HCT116 (cell line): ENCODE measurements around the gene IFIT3. TPM values are rescaled to one million over a fixed set of nuclear protein-coding genes. Genes with fewer than 3 reads are reported as not detected.

Source experiments
- ATAC-seq: fragments of 200-7000 bp; cut with Tn5 transposase; 2 replicates; pipeline ENCODE4 v1.9.1; 2020; ENCODE audit warnings: mild to moderate bottlenecking, moderate library complexity
- BruUV-seq: library from RNA; stranded (reverse); fragments of 400-500 nt; replicated peaks from 2 replicates; lab custom pipeline; 2021; lab: Mats Ljungman, UMichigan
- CTCF ChIA-PET: fragments of 300-600 bp; sonication (Branson Sonifier 250); formaldehyde crosslinking; loops from one replicate; lab custom pipeline; 2021; ENCODE audit warnings: antibody characterized with exemption; lab: Charles Lee
- POLR2A ChIA-PET: fragments of 300-600, 350-600 bp; sonication (Branson Sonifier 250); formaldehyde crosslinking; loops from one replicate; lab custom pipeline; 2021; ENCODE audit warnings: antibody characterized with exemption; lab: Charles Lee
- RAD21 ChIA-PET, 2 experiments: fragments of 300-600 bp; sonication (Branson Sonifier 250); formaldehyde crosslinking; loops; one replicate each; lab custom pipeline; 2023; ENCODE audit warnings: low total read pairs in 2 of 2; ENCODE audit not compliant: uncharacterized antibody in 2 of 2, unreplicated experiment in 2 of 2, low non-redundant PET in 1 of 2; lab: Charles Lee
- DNase-seq: peaks from one replicate; pipeline ENCODE4 v3.0.0-alpha.2; 2010; ENCODE audit warnings: low read depth, low spot score
- H2AFZ ChIP-seq: fragments of 200-600 bp; shearing (Covaris generic), sonication (generic); 2 replicates; pipeline ENCODE4 v1.6.1; 2017; ENCODE audit warnings: low read depth, mixed run types, mixed read lengths, antibody characterized with exemption, low read length; ENCODE audit not compliant: poor library complexity, severe bottlenecking
- H3K27ac ChIP-seq: 2 replicates; pipeline ENCODE4 v1.5.1; 2012; ENCODE audit warnings: low read depth, low read length
- H3K27me3 ChIP-seq: fragments of 200-600 bp; sonication (generic); 2 replicates; pipeline ENCODE4 v1.6.1; 2016; ENCODE audit warnings: mixed run types, low read length, mixed read lengths; ENCODE audit not compliant: insufficient read depth
- H3K36me3 ChIP-seq, 2 experiments: fragments of 200-500 bp in 1 of 2; fragments of 200-600 bp in 1 of 2; sonication (Bioruptor generic) in 1 of 2; sonication (generic) in 1 of 2; 2 replicates each; pipeline versions ENCODE4 v1.5.1 to v1.6.1; 2014 to 2016; ENCODE audit warnings: low read length in 2 of 2, inconsistent platforms in 1 of 2, mixed read lengths in 1 of 2, mixed run types in 1 of 2; ENCODE audit not compliant: insufficient read depth in 2 of 2, control insufficient read depth in 1 of 2
- H3K4me1 ChIP-seq, 2 experiments: fragments of 200-600 bp in 1 of 2; sonication (generic) in 1 of 2; 2 replicates each; pipeline versions ENCODE4 v1.5.1 to v1.6.1; 2012 to 2017; ENCODE audit warnings: low read length in 2 of 2, inconsistent platforms in 1 of 2, mild to moderate bottlenecking in 1 of 2, mixed read lengths in 1 of 2, mixed run types in 1 of 2, moderate library complexity in 1 of 2; ENCODE audit not compliant: insufficient read depth in 2 of 2, control insufficient read depth in 1 of 2
- H3K4me2 ChIP-seq: fragments of 200-600 bp; sonication (generic); 2 replicates; pipeline ENCODE4 v1.6.1; 2017; ENCODE audit warnings: mixed run types, low read length, mixed read lengths
- H3K4me3 ChIP-seq, 2 experiments: fragments of 200-600 bp in 1 of 2; sonication (generic) in 1 of 2; replicated peaks in 1 of 2; 2 replicates each; pipeline ENCODE4 v1.5.1; 2011 to 2016; ENCODE audit warnings: low read length in 2 of 2, control low read depth in 1 of 2, low read depth in 1 of 2, mild to moderate bottlenecking in 1 of 2, mixed read lengths in 1 of 2, mixed run types in 1 of 2
- H3K79me2 ChIP-seq: fragments of 200-600 bp; sonication (generic); 2 replicates; pipeline ENCODE4 v1.6.1; 2017; ENCODE audit warnings: mild to moderate bottlenecking, mixed run types, low read length, moderate library complexity, mixed read lengths; ENCODE audit not compliant: insufficient read depth
- H3K9ac ChIP-seq: fragments of 200-600 bp; sonication (generic); 2 replicates; pipeline ENCODE4 v1.6.1; 2016; ENCODE audit warnings: low read length, mixed read lengths
- H3K9me2 ChIP-seq: fragments of 200-600 bp; sonication (generic), shearing (Covaris generic); 2 replicates; pipeline ENCODE4 v1.6.1; 2017; ENCODE audit warnings: mixed run types, mild to moderate bottlenecking, moderate library complexity; ENCODE audit not compliant: insufficient read depth
- H3K9me3 ChIP-seq, 2 experiments: fragments of 200-500 bp in 1 of 2; fragments of 200-600 bp in 1 of 2; sonication (Bioruptor generic) in 1 of 2; sonication (generic) in 1 of 2; 2 replicates each; pipeline ENCODE4 v1.6.1; 2014 to 2017; ENCODE audit warnings: low read length in 2 of 2, mixed read lengths in 2 of 2, inconsistent platforms in 1 of 2, low read depth in 1 of 2, mild to moderate bottlenecking in 1 of 2, mixed run types in 1 of 2, moderate library complexity in 1 of 2; ENCODE audit not compliant: control insufficient read depth in 1 of 2, insufficient read depth in 1 of 2
- H4K20me1 ChIP-seq: fragments of 200-600 bp; sonication (generic), shearing (Covaris generic); 2 replicates; pipeline ENCODE4 v1.6.1; 2017; ENCODE audit warnings: mixed run types, mild to moderate bottlenecking, moderate library complexity; ENCODE audit not compliant: insufficient read depth
- CBX3 ChIP-seq: IDR thresholded peaks from 2 replicates; pipeline ENCODE4 v1.6.1; 2012; ENCODE audit warnings: low read depth
- CEBPB ChIP-seq: IDR thresholded peaks from 2 replicates; pipeline ENCODE4 v1.6.1; 2012; ENCODE audit warnings: low read depth
- CTCF ChIP-seq, 3 experiments: fragments of 200-600 bp in 1 of 3; sonication (generic) in 1 of 3; IDR thresholded peaks in 2 of 3; conservative IDR thresholded peaks in 1 of 3; 2 replicates each; pipeline ENCODE4 v1.5.1; 2012 to 2017; ENCODE audit warnings: low read depth in 2 of 3, low read length in 2 of 3, antibody characterized with exemption in 1 of 3, borderline replicate concordance in 1 of 3, control low read depth in 1 of 3, mild to moderate bottlenecking in 1 of 3, mixed read lengths in 1 of 3, mixed run types in 1 of 3, moderate library complexity in 1 of 3; ENCODE audit not compliant: insufficient read depth in 1 of 3
- EGR1 ChIP-seq: IDR thresholded peaks from 2 replicates; pipeline ENCODE4 v1.6.1; 2012; ENCODE audit warnings: low read depth
- ELF1 ChIP-seq: IDR thresholded peaks from 2 replicates; pipeline ENCODE4 v1.6.1; 2012; ENCODE audit warnings: low read depth, borderline replicate concordance
- JUND ChIP-seq: IDR thresholded peaks from 2 replicates; pipeline ENCODE4 v1.6.1; 2012
- POLR2A ChIP-seq: IDR thresholded peaks from 2 replicates; pipeline ENCODE4 v1.7.0; 2011; ENCODE audit warnings: borderline replicate concordance; ENCODE audit not compliant: insufficient read depth, insufficient read length; ENCODE audit errors: extremely low read depth
- POLR2AphosphoS5 ChIP-seq: IDR thresholded peaks from 2 replicates; pipeline ENCODE4 v1.6.1; 2011; ENCODE audit warnings: mild to moderate bottlenecking, low read depth, low read length, moderate library complexity
- RAD21 ChIP-seq: IDR thresholded peaks from 2 replicates; pipeline ENCODE4 v1.6.1; 2012; ENCODE audit warnings: low read depth, mild to moderate bottlenecking
- REST ChIP-seq: IDR thresholded peaks from 2 replicates; pipeline ENCODE4 v1.6.1; 2012; ENCODE audit warnings: low read depth
- SIN3A ChIP-seq: IDR thresholded peaks from 2 replicates; pipeline ENCODE4 v1.6.1; 2012; ENCODE audit warnings: low read depth
- SP1 ChIP-seq: IDR thresholded peaks from 2 replicates; pipeline ENCODE4 v1.6.1; 2012; ENCODE audit warnings: low read depth
- SRF ChIP-seq: IDR thresholded peaks from 2 replicates; pipeline ENCODE4 v1.6.1; 2012; ENCODE audit warnings: low read depth
- TCF7L2 ChIP-seq: IDR thresholded peaks from 2 replicates; pipeline ENCODE4 v1.7.0; 2011; ENCODE audit warnings: borderline replicate concordance, inconsistent platforms; ENCODE audit not compliant: insufficient read depth, insufficient read length; ENCODE audit errors: extremely low read depth
- YY1 ChIP-seq: IDR thresholded peaks from 2 replicates; pipeline ENCODE4 v1.6.1; 2011; ENCODE audit warnings: low read length, low read depth, moderate library complexity, mild to moderate bottlenecking; ENCODE audit not compliant: insufficient replicate concordance; ENCODE audit errors: extremely low read depth
- ZFX ChIP-seq: fragments of 450-650 bp; IDR thresholded peaks from 2 replicates; pipeline ENCODE4 v1.6.1; 2017
- ZNF274 ChIP-seq: fragments of 200-500 bp; sonication (Bioruptor generic); IDR thresholded peaks from 2 replicates; pipeline ENCODE4 v1.6.1; 2014; ENCODE audit warnings: mild to moderate bottlenecking, low read depth, low read length, inconsistent platforms
- intact Hi-C: fragments of 100-400 bp; cut with micrococcal nuclease; formaldehyde crosslinking; loops from 2 replicates; pipeline ENCODE4 v1.10.0; 2022
- total RNA-seq: library from RNA; stranded (reverse); gene quantifications from one replicate; pipeline ENCODE4 v1.2.1, GENCODE V29; 2021; ENCODE audit not compliant: unreplicated experiment
- TF ChIP-seq, protein P1 (sequence below): IDR thresholded peaks from 2 replicates; pipeline ENCODE4 v1.6.1; 2012

The IFIT3 gene
- total RNA-seq, 1 experiment from 2014 or later: 1.1 TPM

DNA sequence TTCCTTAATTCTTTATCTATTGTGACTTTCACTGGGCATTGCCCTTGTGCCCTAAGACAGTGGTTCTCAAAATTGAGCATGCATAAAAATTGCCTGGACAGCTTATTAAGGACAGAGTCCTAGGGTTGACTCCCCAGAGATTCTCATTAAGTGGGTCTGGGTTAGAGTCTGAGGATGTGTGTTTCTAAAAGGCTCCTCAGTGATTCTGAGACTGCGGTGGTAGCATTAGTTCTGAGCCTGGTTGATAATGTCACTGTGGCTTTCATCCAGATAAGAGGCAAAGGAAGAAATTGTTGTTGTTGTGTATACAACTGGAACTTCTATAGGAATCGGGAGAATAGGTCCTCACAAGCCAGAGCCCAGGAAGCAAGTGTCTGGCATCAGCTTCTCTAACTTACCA, 24.6 kb upstream of the IFIT3 start:
- Histone ChIP-seq H3K27me3 (no peaks in the 10 kb centered on the region), H3K79me2 (no peaks in the 10 kb centered on the region), H3K4me3 (no peak overlapping the region), H3K4me1 (peaks cover 0 to 17% of the 10 kb centered on the region in 2 experiments; a peak in 2 of 4 replicates), H2AFZ (no peak overlapping the region), H3K27ac (no peak overlapping the region), H3K9ac (no peak overlapping the region), H3K36me3 (no peaks in the 10 kb centered on the region), H3K9me3 (no peaks in the 10 kb centered on the region), H3K4me2 (no peak overlapping the region), H3K9me2 (no peaks in the 10 kb centered on the region), H4K20me1 (no peaks in the 10 kb centered on the region)
- CTCF ChIA-PET: no interaction called here
- ATAC-seq: no peak
- intact Hi-C loops: loop anchor here (2.0 kb wide), 1 partner anchor 20 kb away; no protein-coding TSS in a partner anchor
- no TSS peak for BruUV-seq
- POLR2A ChIA-PET: no interaction called here
- RAD21 ChIA-PET: no interaction called here
- no peak for DNase-seq
- TF ChIP-seq, protein P1, sequence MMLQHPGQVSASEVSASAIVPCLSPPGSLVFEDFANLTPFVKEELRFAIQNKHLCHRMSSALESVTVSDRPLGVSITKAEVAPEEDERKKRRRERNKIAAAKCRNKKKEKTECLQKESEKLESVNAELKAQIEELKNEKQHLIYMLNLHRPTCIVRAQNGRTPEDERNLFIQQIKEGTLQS: no peak
- TF ChIP-seq SRF: no peak
- no peak for TF ChIP-seq CBX3
- TF ChIP-seq REST: no peak
- TF ChIP-seq CTCF (IDR thresholded peaks at IDR 0.05 in 2 of 3, conservative IDR thresholded peaks at IDR 0.05 in 1 of 3; ENCODE audit: borderline replicate concordance in 1 of 3, insufficient read depth in 1 of 3, low read depth in 2 of 3, low read length in 2 of 3): no peak
- no peak for TF ChIP-seq CEBPB
- TF ChIP-seq EGR1: no peak
- no peak for TF ChIP-seq RAD21
- no peak for TF ChIP-seq POLR2AphosphoS5
- no peak for TF ChIP-seq ZNF274
- TF ChIP-seq SIN3A: no peak
- TF ChIP-seq JUND: no peak
- no peak for TF ChIP-seq ELF1
- no peak for TF ChIP-seq YY1
- no peak for TF ChIP-seq ZFX
- TF ChIP-seq POLR2A: no peak
- no peak for TF ChIP-seq TCF7L2
- TF ChIP-seq SP1: no peak
